Measurements from ENCODE around the gene CNIH2. TPM values are rescaled to one million over a fixed set of nuclear protein-coding genes. Genes with fewer than 3 reads are reported as not detected.

CNIH2 gene
- total RNA-seq, 1 experiment from 2014 or later = 1.3 TPM

- H3K9me3 ChIP-seq (ENCODE audit: control insufficient read depth in 1 of 2, insufficient read depth in 1 of 2, low read depth in 1 of 2, low read length in 2 of 2) = no peaks in the 10 kb centered on the region
- no peaks in the 10 kb centered on the region for H3K27me3 ChIP-seq (ENCODE audit: insufficient read depth, low read length)
- no peak overlapping the region for H3K9ac ChIP-seq (ENCODE audit: low read length)
- H3K4me2 ChIP-seq (ENCODE audit: low read length) = no peak overlapping the region
- no peak overlapping the region for H2AFZ ChIP-seq (ENCODE audit: low read depth, low read length, poor library complexity, severe bottlenecking)
- ATAC-seq (no peak), DNase-seq (ENCODE audit: low read depth, low spot score) (no peak)
- intact Hi-C loops (cut with micrococcal nuclease) = no loop called here
- H3K79me2 ChIP-seq (ENCODE audit: insufficient read depth, low read length) = no peaks in the 10 kb centered on the region
- H3K4me3 ChIP-seq (replicated peaks in 1 of 2; ENCODE audit: low read depth in 1 of 2, low read length in 2 of 2) = no peak overlapping the region
- no peaks in the 10 kb centered on the region for H3K9me2 ChIP-seq (ENCODE audit: insufficient read depth)
- no TSS peak for BruUV-seq (replicated peaks)
- H3K27ac ChIP-seq (ENCODE audit: low read depth, low read length) = no peak overlapping the region
- CTCF ChIA-PET = interaction anchor here (1.4 kb wide), 1 partner anchor 13 kb away, joined by 3 read pairs; no protein-coding TSS in a partner anchor
- H3K4me1 ChIP-seq (ENCODE audit: control insufficient read depth in 1 of 2, insufficient read depth in 2 of 2, low read length in 2 of 2) = no peaks in the 10 kb centered on the region
- no peaks in the 10 kb centered on the region for H4K20me1 ChIP-seq (ENCODE audit: insufficient read depth)
- TF ChIP-seq POLR2A (IDR thresholded peaks at IDR 0.05; ENCODE audit: borderline replicate concordance, extremely low read depth, insufficient read depth, insufficient read length) = no peak
- TF ChIP-seq ATF3 (IDR thresholded peaks at IDR 0.05) = no peak
- TF ChIP-seq EZH2 (IDR thresholded peaks at IDR 0.05) = no peak
- no peak for TF ChIP-seq SRF (IDR thresholded peaks at IDR 0.05; ENCODE audit: low read depth)
- TF ChIP-seq EGR1 (IDR thresholded peaks at IDR 0.05; ENCODE audit: low read depth) = no peak
- no peak for TF ChIP-seq REST (IDR thresholded peaks at IDR 0.05; ENCODE audit: low read depth)
- TF ChIP-seq ELF1 (IDR thresholded peaks at IDR 0.05; ENCODE audit: borderline replicate concordance, low read depth) = no peak
- no peak for TF ChIP-seq CBX3 (IDR thresholded peaks at IDR 0.05; ENCODE audit: low read depth)
- TF ChIP-seq POLR2AphosphoS5 (IDR thresholded peaks at IDR 0.05; ENCODE audit: low read depth, low read length) = no peak
- no peak for TF ChIP-seq SIN3A (IDR thresholded peaks at IDR 0.05; ENCODE audit: low read depth)
- TF ChIP-seq EZH2phosphoT487 (IDR thresholded peaks at IDR 0.05; ENCODE audit: borderline replicate concordance) = no peak
- TF ChIP-seq CTCF (IDR thresholded peaks at IDR 0.05 in 2 of 3, conservative IDR thresholded peaks at IDR 0.05 in 1 of 3; ENCODE audit: borderline replicate concordance in 1 of 3, insufficient read depth in 1 of 3, low read depth in 2 of 3, low read length in 2 of 3) = no peak
- TF ChIP-seq ZNF274 (IDR thresholded peaks at IDR 0.05; ENCODE audit: low read depth, low read length) = no peak
- RAD21 ChIA-PET (ENCODE audit: low non-redundant PET in 1 of 2, low total read pairs in 2 of 2, uncharacterized antibody in 2 of 2, unreplicated experiment in 2 of 2) = no interaction called here
- peaks cover 4 to 11% of the 10 kb centered on the region in 2 experiments; a peak in 2 of 4 replicates for H3K36me3 ChIP-seq (ENCODE audit: control insufficient read depth in 1 of 2, insufficient read depth in 2 of 2, low read length in 2 of 2)
- POLR2A ChIA-PET = no interaction called here
These were observed 42.8 kb upstream of the CNIH2 start for GRCh38 chr11:66235141-66235540.

All from HCT116 (cell line).